ENCODE results near the gene P3H2.

The P3H2 gene

DNA sequence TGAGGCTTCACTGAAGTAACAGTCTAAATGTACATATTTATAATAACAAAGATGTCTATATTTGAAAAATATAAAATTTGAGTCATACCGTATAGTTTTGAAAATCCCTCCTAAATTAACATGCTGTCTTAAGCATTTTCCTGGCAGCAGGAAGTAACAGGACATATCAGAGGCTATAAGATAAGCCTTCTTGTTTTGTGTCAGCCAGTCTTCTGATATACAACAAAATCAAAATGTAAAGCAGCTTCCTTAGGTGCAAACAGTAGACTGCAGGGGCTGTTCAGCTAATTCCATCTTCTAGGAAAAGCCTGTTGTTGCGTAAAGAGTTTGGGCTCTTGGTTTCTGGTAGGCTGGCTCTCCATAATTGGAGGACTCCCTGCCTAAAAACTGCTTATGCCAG is 56.0 kb downstream of the P3H2 start:
- TF ChIP-seq CTCF (IDR thresholded peaks at IDR 0.05), result no peak

GRCh38 chr3:190064112-190064511 is 56.6 kb downstream of the P3H2 start:
- TF ChIP-seq CTCF (IDR thresholded peaks at IDR 0.05), result no peak

DNA sequence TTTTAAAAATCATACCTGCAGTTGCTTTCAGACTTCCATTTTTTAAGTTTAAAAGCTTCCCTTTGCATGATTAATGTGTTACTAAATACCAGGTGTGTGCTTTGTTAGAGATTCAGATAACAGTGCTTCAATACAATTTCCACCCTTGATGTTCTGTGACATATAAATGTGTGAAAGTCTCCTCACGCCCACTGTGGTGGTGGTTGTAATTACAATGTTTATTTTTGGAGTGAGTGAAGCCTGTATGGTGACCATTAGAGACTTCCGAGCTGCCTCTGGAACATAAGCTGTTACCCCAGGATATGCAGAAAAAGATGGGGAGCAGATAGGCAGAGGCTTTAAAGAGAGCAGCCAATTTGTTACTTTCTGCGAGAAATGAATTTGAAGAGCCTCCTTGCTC is 57.2 kb downstream of the P3H2 start:
- no peak for TF ChIP-seq CTCF (IDR thresholded peaks at IDR 0.05)

GRCh38 chr3:190060192-190060775 is 60.4 kb downstream of the P3H2 start:
- TF ChIP-seq CTCF (IDR thresholded peaks at IDR 0.05), result no peak

DNA sequence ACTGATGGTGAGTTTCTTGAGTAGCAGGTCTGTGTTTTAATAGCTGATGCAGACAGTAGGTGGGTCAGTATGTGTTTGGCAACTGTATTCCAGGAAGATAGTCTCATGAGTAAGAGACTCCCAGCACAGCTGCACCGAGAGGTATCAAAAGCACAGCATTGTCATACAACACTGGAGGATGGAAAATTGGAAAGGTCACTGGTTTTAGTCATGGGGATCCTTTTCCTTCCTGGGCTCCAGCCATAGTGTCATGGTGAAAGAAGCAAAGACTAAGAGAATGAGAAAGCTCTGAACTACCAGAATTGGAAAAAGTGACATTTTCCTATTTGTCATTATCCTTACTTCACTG is 61.5 kb downstream of the P3H2 start:
- no peak for TF ChIP-seq CTCF (IDR thresholded peaks at IDR 0.05)

GRCh38 chr3:190058521-190059241 is 62.0 kb downstream of the P3H2 start:
- no peak for TF ChIP-seq CTCF (IDR thresholded peaks at IDR 0.05)

GRCh38 chr3:190056742-190057141 is 64.0 kb downstream of the P3H2 start:
- TF ChIP-seq CTCF (IDR thresholded peaks at IDR 0.05), result no peak

Data from LNCAP (cell line).